SH-SY5Y (cell line): ENCODE measurements around the gene TTC23L.

Experiments used
- GATA2 ChIP-seq: IDR thresholded peaks from 2 replicates; pipeline ENCODE4 v1.6.1; 2011; ENCODE audit warnings: mild to moderate bottlenecking, low read depth, low read length
- GATA3 ChIP-seq: IDR thresholded peaks from 2 replicates; pipeline ENCODE4 v1.6.1; 2011; ENCODE audit warnings: low read depth, mild to moderate bottlenecking, low read length, moderate library complexity

DNA sequence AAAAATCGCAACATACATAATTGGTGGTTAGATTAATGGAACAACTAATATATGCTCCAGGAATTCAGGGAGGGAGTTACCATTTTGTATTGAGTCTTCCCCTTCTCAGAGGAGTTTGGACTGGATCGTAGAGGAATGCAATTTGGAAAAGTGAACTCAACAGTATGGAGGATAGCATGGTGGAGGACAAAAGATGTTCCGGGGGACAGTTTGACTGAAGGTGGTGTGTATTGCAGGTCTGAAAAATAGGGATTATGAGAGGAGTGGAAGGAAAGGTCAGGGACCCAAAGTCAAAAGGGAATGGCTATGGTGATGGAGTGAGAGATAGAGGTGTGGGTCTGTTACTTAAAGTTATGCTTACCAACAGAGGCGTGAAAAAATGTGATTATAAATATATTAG, 91.9 kb downstream of the TTC23L start:
- no peak for TF ChIP-seq GATA3
- TF ChIP-seq GATA2, result no peak
